ENCODE measurements around the gene POU6F2.

- TF ChIP-seq MXI1 (IDR thresholded peaks at IDR 0.05; ENCODE audit: borderline replicate concordance, low read depth, low read length): no peak
- TF ChIP-seq CTCF (conservative IDR thresholded peaks at IDR 0.05; ENCODE audit: low read depth, low read length): no peak
- TF ChIP-seq MAZ (IDR thresholded peaks at IDR 0.05; ENCODE audit: borderline replicate concordance, low read depth, low read length): no peak
- no peak for TF ChIP-seq RCOR1 (IDR thresholded peaks at IDR 0.05; ENCODE audit: insufficient replicate concordance, low read length)
Measured at GRCh38 chr7:39413636-39414223, 436.0 kb downstream of the POU6F2 start.

Measured in IMR-90 (cell line).